ENCODE data around the gene MNX1. TPM values are rescaled to one million over a fixed set of nuclear protein-coding genes. Genes with fewer than 3 reads are reported as not detected.

The MNX1 gene
- total RNA-seq, 1 experiment from 2014 or later, result 19.5 TPM

- in situ Hi-C loops (cut with HindIII; ENCODE audit: low pct_unique_long_range_greater_than_20kb, low sequenced_read_pairs), result no loop called here
- DNase-seq (ENCODE audit: low read depth), result no peak
Observed at GRCh38 chr7:157035302-157035701, 24.8 kb upstream of the MNX1 start.

DNA sequence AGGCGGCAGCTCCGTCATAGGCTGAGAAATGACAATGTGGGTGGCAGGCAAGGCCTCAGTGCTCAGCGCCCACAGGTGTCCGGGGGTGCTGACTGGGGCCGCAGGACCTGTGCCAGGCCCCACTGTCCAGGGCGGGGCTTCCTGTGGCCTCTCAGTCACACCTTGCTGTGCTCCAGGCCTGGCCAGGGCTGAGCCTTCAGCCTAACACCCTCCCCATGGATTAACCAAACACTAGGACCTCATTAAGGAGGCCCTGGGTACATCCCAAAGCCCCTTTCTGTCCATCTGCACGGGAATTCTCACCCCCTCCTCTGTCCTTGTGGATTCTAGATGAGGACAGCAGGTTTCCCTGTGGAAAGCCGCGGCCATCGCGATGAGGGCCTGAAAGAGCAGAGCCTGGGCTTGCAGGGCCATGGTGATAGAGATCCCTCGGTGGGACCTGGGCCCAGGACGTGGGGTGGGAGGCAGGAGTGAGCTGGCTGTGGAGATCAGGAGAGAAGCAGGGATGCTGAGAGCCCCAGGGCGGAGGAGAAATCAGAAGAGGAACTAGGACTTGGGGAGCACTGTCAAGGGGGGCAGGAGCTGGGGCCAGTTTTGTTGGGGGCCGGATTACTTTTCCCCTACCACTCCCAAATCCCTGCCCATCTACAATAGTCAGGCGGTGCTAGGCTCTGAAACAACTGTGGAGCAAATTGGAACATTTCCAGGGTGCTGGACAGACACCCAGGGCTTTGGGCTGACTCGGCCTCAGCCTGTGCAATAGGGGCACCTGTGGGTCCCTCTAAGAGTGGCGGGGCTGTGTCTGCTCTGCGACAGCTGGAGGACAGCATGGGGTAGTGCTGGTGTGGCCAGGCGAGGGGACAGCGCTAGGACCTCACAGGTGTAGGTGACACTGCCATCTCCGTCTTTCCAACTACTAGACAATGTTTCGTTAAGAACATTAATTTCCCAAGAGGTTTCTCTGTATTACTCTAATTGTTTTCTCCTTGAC is 23.3 kb upstream of the MNX1 start:
- DNase-seq (ENCODE audit: low read depth), result no peak
- in situ Hi-C loops (cut with HindIII; ENCODE audit: low pct_unique_long_range_greater_than_20kb, low sequenced_read_pairs), result no loop called here

- DNase-seq (ENCODE audit: low read depth), result no peak
- in situ Hi-C loops (cut with HindIII; ENCODE audit: low pct_unique_long_range_greater_than_20kb, low sequenced_read_pairs), result no loop called here
Observed at GRCh38 chr7:157032644-157033482, 22.4 kb upstream of the MNX1 start.

GRCh38 chr7:157032128-157032527 is 21.7 kb upstream of the MNX1 start:
- DNase-seq (ENCODE audit: low read depth), result no peak
- in situ Hi-C loops (cut with HindIII; ENCODE audit: low pct_unique_long_range_greater_than_20kb, low sequenced_read_pairs), result no loop called here

DNA sequence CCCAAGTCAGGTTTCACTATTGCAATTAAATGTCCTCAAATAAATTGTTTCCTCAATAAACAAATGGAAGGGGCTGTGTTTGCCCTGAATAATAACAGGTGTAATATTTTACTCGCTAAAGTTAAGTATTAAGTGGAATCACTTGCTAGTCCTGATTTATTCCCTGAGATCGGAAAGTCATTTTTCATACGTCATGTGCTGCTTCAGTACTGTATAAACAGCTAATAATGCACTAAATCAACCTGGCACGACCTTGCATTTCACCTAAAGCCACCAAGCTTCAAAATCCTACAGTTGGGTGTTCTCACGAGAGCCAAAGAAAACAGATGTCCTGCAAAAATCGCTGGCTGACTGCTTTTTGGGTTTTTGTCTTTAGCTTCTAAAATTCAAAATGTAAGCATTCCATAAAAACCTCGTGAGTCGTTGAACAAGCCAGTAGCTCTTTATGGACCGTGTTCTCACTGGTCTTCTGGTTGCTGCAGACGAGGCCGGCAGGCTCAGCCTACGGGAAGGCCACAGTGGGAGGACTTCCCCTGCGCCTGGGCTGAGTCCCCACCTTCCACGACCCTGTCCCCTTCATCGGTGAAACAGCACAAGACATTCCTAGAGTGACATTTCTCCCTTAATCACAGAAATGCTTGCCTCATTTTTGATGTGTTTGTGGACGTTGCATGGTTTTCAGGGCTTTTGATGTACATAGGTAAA is 17.9 kb upstream of the MNX1 start:
- DNase-seq (ENCODE audit: low read depth), result no peak
- in situ Hi-C loops (cut with HindIII; ENCODE audit: low pct_unique_long_range_greater_than_20kb, low sequenced_read_pairs), result no loop called here

- in situ Hi-C loops (cut with HindIII; ENCODE audit: low pct_unique_long_range_greater_than_20kb, low sequenced_read_pairs), result no loop called here
- DNase-seq (ENCODE audit: low read depth), result no peak
Observed at GRCh38 chr7:157027568-157028198, 17.2 kb upstream of the MNX1 start.

DNA sequence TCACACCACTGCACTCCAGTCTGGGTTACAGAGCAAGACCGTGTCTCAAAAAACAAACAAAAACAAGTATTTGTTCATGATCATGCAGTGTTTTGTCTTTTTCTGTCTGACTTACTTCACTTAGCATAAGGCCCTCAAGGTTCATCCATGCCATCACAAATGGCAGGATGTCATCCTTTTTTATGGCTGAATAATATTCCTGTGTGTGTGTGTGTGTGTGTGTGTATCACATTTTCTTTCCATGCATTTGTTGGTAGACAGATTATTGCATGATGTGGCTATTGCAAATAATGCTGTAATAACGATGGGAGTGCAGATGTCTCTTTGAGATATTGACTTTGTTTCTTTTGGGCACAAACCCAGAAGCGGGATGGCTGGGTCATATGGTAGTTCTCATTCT is 14.3 kb upstream of the MNX1 start:
- in situ Hi-C loops (cut with HindIII; ENCODE audit: low pct_unique_long_range_greater_than_20kb, low sequenced_read_pairs), result no loop called here
- no peak for DNase-seq (ENCODE audit: low read depth)

DNA sequence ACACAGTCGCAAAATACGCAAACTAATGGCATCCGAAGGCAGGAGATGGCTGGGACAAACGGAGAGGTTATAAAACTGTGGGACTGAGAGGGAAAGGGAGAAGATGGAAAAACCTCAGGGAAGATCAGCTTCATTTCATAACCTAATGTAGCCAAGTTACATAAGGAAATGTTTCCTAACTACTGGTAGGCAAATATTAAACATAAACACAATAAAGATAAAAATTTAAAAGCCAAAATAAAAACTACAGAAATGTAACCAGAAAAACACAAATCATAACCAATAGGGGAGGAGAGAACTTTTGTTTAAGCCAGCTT is 13.1 kb upstream of the MNX1 start:
- in situ Hi-C loops (cut with HindIII; ENCODE audit: low pct_unique_long_range_greater_than_20kb, low sequenced_read_pairs), result no loop called here

DNA sequence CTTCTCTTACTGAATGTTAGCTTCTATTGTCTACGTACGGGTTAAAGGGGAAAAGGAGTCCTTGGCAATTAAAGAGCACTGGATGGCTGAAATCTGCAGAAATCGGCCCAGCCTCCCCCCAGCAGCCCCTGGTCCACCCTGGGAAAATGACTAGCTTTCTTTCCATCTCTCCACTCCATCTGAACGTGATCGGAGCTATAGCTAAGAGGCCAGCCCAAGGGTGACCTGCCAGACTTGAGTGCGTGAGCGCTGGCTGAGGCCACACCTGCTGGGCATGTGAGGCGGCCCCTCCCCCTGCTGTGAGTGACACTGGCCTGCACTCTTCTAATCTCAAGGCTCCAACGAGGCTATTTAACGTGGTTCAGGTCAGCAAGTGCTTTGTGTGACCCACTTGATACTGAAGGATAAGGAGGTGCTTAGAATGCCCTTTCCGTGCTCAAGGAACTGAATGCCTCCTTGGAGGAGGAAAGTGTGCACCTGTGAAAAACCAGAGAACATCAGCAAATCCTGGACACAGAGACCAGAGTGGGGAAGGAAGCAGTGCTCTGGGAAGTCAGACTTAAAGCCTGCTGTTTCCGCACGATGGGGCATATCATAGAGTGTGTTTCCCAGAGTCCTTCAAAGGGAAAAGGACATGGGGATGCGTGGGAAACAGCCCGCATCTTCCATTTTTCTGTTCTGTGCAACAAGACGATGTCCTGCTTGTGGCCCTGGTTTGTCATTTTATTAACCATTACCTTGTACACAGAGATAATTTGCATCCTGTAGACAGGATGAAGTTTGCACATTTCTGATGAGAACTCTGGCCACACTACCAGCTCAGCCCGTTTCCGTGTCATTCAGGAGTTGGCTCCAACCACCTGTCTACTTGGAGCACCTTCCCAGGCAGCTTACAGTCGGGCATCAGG is 12.5 kb upstream of the MNX1 start:
- no peak for DNase-seq (ENCODE audit: low read depth)
- in situ Hi-C loops (cut with HindIII; ENCODE audit: low pct_unique_long_range_greater_than_20kb, low sequenced_read_pairs), result no loop called here

More for the DNA sequence above, 13.1 kb upstream of the MNX1 start:
- no peak for DNase-seq (ENCODE audit: low read depth)

DNA sequence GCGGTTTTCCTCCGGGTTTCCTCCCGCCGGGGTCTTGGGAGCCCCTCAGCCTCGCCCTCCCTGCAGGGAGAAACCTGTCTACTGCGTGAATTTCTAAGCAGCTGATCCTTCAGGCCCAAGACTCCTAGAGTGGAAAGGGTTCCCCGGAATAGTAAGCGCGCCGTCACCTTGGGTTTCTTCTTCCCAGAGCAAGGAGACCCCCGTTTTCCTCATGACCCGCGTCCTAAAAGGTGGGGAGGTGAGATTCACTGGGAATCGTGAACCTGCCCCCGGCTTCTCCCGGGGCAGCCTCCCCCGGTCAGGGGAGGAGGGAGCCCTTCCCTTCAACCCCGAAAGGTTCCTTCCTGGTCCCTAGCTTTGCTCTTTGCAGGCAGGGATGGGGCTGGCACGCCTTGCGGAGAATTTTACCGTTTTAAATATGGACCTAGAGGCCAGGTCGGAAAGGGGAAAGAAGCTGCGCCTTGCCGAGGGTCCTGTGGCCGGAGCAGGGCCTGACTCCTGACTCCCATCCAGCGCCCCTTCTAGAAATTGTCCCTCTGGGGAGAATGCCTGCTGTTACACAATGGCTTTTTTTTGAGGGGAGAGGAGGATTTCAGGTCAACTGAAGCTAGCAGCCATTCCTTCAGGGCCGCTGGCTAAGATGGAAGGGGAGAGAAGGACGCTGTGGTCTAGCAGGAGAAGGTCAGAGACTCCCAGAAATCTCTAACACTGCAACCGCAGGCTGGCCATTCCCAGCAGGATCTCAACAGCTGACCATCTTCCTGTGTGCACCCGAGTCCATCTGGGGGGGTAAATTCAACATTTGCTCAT is 11.6 kb upstream of the MNX1 start:
- DNase-seq (ENCODE audit: low read depth), result no peak
- in situ Hi-C loops (cut with HindIII; ENCODE audit: low pct_unique_long_range_greater_than_20kb, low sequenced_read_pairs), result no loop called here

GRCh38 chr7:157021071-157021870 is 10.8 kb upstream of the MNX1 start:
- no peak for DNase-seq (ENCODE audit: low read depth)
- in situ Hi-C loops (cut with HindIII; ENCODE audit: low pct_unique_long_range_greater_than_20kb, low sequenced_read_pairs), result no loop called here

GRCh38 chr7:157020514-157021070 is 10.1 kb upstream of the MNX1 start:
- in situ Hi-C loops (cut with HindIII; ENCODE audit: low pct_unique_long_range_greater_than_20kb, low sequenced_read_pairs), result no loop called here
- no peak for DNase-seq (ENCODE audit: low read depth)

DNA sequence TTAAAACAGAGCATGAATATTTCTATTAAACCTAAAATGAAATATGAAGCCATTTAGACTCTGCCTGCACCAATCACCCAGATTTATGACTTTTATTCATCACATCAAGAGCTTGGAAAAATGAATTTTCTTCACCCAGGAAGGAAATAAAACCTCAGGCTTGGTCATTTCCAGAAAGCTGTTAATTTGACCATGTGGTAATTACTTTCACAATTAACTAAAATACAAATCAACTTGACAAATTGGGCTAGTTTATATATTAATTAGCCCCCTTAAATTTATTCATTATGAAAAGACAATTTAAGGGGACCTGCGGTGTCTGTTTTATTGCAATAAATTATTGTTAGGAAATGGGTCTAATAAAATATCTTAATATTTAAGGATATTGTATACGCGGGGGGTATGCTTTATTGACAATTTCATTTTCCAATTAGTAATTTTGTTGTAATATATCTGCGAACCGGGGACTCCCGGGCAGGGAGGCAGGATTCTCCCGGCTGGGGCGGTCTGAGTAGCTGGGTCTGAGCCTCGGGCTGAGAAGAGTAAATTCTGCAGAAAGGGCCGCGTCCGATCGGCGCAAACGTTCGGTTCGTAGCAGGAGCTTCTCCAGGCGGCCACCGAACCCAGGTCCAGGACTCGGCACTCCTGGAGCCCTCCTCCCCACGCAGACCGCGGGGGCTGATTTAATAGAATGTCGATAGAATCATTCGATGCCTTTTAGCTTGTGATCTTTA is 9.4 kb upstream of the MNX1 start:
- no peak for DNase-seq (ENCODE audit: low read depth)
- in situ Hi-C loops (cut with HindIII; ENCODE audit: low pct_unique_long_range_greater_than_20kb, low sequenced_read_pairs), result no loop called here

GRCh38 chr7:157018997-157019608 is 8.6 kb upstream of the MNX1 start:
- DNase-seq (ENCODE audit: low read depth), result no peak
- in situ Hi-C loops (cut with HindIII; ENCODE audit: low pct_unique_long_range_greater_than_20kb, low sequenced_read_pairs), result no loop called here
